OCI-M2 (cell line): ENCODE measurements around the gene C3orf62.

ENCODE experiments used
- DNase-seq: peaks from one replicate; lab custom pipeline; 2025; ENCODE audit not compliant: unreplicated experiment; lab: John Stamatoyannopoulos, UW

C3orf62 gene

DNA sequence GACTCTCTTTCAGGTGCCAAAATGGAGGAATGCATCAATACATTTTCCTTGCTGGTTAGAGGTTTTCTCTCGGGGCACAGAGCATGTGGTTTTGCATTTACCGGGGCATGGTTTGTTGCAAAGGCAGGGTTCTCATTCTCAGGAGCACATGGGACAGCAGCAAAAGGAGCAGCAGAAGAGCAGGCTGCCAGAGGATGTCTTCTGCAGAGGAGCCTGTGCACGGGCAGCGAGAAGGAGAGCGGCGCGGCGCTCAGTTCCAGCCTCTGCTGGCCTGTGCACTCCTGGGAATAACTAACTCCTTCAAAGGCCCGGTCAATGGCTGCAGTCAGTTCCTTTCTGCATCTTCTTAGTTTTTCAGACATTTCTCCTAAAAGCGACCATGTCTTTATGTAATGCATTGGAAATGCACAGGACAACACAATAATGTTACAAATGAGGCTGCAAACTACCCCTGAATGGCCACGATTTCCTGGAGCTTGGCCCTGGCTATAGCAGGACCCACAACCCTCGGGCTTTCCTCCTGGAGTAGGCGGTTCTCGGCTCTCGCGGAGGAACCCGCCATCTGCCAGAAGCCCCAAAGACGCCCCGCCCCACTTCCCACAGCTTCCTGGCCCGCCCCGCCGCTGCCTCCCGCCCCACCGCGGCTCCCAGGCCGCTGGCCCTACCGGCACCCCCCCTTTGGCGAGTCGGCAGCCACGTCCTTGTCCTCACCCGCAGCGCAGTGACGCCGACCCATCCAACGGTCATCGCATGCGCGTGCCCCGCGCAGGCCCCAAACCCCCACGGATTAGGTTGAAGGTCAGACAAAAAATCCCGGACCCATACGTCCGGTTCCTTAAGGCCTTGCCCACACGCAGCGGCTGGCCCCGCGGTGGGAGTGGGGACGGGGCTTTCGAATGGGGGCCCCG lies at the start of gene C3orf62:
Gene C3orf62 (minus strand): TSS at position 758 of the 908 bp plus-strand sequence. CDS start 360 bp downstream, at position 398.
- no peak for DNase-seq

DNA sequence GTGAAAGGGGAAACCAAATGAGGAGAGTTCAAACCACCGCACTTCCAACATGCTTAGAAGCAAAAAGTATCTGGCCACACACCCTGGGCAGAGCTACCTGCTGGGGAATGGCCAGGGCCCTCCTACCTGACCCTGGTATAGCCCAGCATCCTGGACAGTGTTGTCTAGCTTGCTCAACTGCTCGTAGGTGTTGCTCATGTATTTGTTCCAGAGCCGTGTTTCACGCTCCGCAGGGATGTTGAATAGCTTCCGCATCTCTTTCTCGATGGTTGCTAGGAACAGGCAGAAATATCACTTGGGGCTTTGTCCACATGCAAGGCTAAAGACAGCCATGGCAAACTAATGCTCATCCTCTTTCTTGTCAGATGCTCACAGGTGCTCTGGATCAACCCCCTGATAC lies 47.7 kb upstream of the C3orf62 start:
- no peak for DNase-seq

DNA sequence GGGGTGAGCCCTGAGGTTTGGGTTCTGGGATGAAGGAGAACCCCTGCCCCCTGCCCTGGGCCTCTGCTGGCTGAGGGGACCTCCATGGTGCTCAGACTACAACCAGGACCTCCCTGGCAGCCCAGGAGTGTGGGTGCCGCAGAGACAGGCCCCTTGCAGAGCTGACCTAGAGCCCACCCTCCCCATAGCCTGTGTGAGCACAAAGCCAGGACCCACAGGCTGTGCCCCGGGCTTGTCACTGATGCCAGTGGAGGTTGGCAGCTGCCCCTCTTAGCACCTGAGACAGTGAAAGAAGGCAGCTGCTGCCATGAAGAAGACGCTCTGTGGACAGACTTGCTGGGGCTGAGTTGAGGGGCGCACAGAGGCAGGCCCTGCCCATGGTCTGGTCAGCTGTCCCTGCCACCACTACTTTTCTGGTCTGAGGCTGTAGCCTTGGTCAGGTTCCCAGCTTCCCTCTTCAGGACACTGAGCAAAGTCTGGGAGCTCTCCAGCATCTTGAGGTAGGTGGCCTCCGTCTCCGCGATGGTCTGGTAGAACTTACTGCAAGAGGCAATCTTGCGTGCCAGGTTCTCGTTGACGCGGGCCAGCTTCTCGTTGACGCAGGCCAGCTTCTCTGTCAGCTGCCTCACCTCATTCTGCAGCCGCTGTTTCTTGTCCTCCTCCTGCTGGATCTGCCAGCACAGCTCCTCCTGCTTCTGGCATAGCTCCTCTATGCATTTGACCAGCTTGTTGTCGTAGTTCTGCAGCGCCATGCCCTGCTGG lies 39.8 kb upstream of the C3orf62 start:
- no peak for DNase-seq

DNA sequence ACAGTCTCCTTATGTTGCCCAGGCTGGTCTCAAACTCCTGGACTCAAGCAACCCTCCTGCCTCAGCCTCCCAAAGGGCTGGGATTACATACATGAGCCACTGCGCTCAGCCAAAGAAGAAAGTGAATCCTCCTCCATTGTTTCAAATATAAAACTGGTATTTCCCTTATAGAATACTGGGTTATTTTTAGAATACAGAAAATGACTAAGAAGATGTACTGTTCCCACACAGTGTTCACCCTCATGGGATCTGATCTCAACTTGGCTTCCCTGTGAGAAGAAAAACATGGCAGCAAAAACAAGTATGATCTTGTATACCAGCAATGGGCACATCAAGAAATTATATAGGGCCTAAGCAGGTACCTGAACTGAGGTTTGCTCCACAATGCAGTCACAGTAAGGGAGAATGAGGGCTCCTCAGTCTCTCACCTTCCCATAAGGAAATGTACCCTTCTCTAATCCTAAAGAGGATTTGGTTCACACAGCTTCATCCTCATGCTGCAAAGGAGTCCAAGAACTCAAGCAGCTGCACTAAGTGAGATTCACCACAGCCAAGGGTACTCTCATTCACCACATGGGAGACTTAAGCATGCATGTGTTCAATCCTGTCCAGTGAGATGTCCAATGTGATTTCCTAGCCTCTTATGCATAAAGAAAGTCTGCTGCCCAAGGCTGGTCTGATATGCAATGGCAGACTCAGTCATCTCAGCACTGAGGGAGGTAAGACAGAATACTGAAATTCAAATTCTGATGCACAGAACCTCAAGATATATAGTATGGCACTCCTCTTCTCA lies 37.1 kb upstream of the C3orf62 start:
- DNase-seq = no peak

GRCh38 chr3:49311283-49311682 lies 34.3 kb upstream of the C3orf62 start:
- DNase-seq = no peak

- no peak for DNase-seq
Measured at GRCh38 chr3:49310677-49311076, 33.6 kb upstream of the C3orf62 start.

DNA sequence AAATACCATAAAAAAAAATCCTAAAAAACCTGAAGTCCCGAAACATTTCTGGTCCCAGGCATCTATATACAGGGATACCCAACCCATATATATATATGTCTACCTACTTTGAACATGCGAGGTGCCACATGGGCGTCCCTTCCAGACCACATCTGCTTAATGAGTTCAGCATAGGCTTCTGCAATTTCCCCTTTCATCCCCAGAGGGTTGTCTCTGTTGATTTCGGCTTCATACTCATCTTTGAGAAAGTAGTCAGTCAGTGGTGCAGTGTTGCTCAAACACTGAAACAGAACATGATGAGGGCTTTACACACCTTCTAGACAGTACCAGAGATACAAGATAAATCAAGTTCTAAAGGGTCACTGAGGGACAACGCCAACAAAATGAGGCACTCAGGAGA lies 28.6 kb upstream of the C3orf62 start:
- no peak for DNase-seq

GRCh38 chr3:49302613-49303012 lies 25.6 kb upstream of the C3orf62 start:
- no peak for DNase-seq

DNA sequence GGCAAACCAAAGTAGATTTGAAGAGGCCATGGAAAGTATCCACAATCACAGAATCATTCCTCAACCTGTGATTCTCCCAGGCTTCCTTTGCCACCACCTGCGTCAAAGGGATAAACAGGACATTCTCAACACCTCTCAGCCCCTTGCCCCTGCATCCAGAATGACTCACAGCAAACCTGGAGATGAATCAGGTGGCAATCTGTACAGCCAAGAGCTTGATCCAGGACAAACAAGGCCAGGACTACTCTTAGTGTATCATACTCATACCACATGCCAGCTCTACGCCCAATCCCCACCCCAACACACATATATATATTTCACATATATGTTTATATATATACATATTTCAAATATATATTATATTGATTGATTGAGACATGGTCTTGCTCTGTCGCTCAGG lies 23.6 kb upstream of the C3orf62 start:
- DNase-seq = no peak

DNA sequence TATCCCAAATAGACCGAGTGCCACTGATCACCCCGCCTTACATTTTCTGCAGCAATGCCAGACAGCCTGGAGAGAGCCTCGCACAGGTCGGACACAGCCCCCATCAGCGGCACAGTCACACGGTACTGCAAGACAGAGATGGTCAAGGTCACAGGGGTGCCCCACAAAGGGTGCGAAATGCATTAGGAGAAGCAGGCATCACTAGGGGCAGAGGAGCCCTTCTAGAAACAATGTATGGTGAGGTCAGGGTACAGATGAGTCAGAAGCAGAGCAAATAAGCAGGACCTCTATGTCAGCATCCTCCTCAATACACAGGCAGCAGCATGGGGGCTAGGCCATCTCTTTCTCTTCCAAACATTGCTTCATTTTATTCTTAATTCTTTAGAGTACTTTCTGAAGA lies 21.5 kb upstream of the C3orf62 start:
- DNase-seq = no peak

DNA sequence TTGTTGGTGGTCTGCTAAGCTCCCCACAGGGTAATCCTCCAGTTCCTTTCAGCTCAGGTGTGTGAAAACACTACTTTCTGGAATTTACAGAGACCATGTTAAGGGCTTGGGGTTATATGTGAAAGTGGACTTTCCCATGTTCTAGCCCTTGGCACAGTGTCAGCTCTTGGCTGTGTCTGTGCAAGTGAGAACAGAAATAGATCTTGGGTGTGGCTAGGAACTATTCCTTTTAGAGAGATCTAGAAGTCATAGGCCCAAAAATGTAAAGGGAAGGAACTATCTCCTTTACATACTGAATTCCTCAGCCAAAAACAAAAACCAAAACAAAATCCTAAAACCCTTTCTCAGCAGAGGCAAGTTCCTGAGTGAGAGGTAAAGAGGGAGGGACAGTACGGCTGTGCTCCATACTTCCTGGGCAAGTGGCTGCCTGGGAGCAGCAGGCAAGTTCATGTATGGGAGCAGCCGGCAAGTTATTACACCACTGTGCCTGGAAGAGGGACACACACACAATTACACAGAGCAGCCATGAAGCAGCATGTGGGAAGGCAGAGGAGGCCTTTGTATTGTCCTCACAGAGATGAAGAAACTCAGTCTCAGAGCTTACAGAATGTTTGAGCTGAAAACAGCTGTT lies 19.9 kb upstream of the C3orf62 start:
- DNase-seq = no peak

- DNase-seq = no peak
Measured at GRCh38 chr3:49295489-49296058, 18.5 kb upstream of the C3orf62 start.

DNA sequence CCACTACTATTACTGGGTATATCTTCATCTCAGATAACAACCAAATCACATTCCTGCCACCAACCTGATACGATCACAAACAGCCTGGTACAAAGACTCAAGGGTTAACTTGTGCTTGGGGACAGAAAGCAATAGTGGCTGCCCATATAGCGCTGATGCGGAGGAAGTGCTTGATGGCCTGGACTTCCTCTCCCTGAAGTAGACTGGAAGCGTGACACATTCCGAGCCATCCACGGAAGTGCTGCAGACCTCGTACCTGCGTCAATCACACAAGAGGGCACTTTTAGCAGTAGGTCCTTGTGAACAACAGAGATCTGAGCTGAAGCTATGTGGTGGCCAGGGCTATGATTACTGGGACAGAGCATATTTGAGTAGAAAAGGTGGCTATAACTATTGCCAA lies 17.3 kb upstream of the C3orf62 start:
- no peak for DNase-seq

GRCh38 chr3:49283997-49284396 lies 7.0 kb upstream of the C3orf62 start:
- no peak for DNase-seq

DNA sequence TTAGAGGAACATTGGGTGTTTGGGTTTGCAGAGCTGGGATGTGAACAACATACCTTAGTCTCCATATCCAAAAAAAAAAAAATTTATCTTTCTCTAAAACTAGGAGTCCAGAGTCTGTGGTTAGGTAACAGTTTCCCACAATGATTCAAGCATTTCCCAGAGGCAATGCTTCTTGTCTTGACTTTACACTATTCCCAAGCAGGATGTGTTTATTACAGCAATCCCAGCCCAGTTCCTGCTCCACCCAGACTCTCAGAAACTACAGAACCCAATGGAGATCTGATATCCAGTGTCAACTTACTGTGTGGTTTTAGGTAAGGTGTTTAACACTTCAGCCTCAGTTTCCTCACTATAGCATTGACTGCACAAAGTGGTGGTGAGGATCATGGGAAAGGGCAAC lies 2.3 kb upstream of the C3orf62 start:
- DNase-seq = no peak

DNA sequence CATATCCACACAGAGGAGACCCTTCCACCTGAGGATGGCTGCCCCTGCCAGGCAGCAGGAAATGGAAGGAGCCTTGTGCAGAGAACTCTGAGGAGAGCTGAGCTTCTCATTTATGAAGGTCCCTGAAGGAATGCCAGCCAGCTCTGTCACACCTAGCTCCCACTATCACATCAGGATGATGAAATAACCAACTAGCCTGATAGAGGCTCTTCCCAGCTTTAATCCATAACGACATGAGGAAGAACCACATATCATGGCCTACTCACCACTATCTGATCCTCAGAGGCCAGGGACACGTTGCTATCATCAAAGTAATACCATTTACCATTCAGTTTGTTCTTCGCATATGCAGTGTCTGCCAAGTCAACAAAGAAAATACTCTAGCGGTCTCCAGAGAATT lies 1.5 kb upstream of the C3orf62 start:
- DNase-seq = no peak

- DNase-seq = no peak
Measured at GRCh38 chr3:49277383-49277775, 347 bp upstream of the C3orf62 start.

DNA sequence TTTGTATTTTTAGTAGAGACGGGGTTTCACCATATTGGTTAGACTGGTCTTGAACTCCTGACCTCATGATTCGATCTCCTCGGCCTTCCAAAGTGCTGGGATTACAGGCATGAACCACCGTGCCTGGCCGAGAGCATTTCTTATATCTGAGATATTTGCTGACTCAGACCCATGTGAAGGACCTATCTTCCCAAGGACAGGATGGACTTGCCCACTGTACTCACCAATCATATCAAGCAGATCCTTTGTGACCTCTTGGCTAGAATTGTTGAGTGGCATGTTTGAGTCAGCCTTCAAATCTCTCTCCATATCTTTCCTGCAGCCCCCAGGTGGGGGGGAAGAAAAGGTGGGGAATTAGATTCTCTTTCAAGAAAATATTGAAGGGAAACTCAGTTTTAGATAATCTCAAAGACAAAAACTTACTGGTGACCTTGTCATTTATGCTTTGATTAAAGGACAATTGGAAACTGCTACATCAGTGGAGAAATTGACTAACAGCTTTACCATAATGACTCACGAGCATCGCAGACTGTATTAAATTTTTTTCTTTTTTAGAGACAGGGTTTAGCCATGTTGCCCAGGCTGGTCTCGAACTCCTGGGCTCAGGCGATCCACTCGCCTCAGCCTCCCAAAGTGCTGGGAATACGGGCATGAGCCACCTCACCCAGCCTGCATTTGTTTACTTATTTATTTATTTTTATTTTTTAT lies 3.1 kb downstream of the C3orf62 start:
- no peak for DNase-seq

DNA sequence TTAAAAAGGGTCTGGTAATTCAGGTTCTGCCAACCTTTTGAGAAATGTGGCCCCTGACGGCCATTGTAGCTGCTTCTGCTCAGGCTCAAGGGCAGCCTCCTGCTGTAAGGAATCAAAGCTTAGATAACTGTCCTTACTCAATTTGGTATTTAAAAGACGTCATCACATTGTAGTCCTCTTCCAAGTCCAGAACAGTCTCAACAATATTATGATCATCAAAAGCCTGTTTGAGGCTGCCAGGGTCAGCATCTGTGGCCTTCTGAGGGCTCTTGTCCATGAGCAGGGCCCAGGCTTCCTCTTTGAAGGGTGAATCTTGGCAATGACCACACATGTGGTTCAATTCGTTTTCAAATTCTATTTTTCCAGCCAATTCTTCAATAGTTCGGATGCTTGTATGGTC lies 6.0 kb downstream of the C3orf62 start:
- no peak for DNase-seq

DNA sequence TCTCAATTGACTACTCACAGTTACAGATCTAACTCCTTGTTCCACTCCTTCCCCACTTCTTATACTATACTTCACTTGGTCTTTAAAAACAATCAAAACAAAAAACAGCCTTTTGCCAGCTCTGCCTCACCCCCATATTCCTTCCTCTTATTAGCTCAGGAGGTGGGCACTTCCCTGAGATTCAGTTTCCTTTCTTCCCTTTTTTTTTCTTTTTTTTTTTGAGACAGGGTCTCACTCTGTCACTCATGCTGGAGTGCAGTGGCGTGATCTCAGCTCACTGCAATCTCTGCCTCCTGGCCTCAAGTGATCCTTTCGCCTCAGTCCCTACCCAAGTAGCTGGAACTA lies 6.9 kb downstream of the C3orf62 start:
- no peak for DNase-seq
